NCI-H128 (cell line): Measurements from ENCODE around the gene IGFLR1.
A peak's percentile ranks its signal among the peaks of the same experiment; 100 is the strongest.

ENCODE experiments used
- DNase-seq: peaks from one replicate; lab custom pipeline; 2025; ENCODE audit not compliant: unreplicated experiment; lab: John Stamatoyannopoulos, UW

The IGFLR1 gene

DNA sequence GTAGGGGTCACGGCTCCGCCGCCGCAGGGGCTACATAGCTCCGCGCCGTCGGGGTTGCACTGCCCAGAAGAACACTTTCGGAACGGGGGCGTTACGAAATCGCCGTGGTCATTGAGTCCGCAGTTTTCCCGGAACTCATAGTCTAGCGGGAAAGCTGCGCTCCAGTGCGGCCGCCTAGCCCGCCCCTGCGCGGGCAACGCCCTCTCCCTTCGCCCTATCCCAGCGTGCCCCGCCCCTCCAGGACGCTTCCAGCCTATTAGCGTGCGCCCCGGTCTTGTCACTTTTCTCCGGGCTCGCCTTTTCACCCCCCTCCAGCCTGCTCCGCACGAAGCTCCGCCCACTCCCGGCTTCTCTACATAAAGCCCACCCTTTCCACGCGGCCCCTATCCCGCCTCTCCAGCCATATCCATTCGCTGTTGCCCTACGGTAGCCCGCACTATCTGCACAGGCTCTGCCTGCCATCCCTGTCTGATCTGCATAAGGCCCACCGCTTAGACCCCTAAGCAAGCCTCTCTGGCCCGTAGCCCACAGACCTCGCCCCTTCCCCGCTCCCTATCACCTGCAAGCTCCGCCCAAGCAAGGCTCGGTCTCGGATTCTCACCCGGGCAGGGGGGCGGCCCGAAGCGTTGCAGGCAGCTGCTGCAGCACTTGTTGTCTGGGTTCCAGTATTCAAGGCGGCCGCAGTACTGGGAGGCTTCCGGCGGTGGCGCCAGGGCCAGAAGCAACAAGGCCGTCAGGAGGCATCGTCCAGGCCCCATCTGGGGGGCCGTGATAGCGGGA lies 1.6 kb downstream of the IGFLR1 start:
- peak; percentile 96 for DNase-seq

DNA sequence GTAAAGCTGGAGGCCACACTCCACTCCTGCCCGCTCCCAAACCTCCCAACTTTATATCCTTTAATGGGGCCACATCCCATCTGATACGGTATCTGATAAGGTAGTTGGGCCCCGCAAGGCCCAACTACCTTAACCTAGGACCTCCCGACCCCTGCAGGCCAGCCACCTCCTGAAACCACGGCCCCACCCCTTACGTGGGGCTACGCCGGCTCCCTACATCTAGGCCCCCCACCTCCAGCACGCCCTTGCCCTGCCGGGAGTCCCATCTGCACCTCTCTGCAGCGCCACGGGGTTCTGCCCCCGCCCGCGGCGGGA lies 2.2 kb downstream of the IGFLR1 start:
- no peak for DNase-seq

DNA sequence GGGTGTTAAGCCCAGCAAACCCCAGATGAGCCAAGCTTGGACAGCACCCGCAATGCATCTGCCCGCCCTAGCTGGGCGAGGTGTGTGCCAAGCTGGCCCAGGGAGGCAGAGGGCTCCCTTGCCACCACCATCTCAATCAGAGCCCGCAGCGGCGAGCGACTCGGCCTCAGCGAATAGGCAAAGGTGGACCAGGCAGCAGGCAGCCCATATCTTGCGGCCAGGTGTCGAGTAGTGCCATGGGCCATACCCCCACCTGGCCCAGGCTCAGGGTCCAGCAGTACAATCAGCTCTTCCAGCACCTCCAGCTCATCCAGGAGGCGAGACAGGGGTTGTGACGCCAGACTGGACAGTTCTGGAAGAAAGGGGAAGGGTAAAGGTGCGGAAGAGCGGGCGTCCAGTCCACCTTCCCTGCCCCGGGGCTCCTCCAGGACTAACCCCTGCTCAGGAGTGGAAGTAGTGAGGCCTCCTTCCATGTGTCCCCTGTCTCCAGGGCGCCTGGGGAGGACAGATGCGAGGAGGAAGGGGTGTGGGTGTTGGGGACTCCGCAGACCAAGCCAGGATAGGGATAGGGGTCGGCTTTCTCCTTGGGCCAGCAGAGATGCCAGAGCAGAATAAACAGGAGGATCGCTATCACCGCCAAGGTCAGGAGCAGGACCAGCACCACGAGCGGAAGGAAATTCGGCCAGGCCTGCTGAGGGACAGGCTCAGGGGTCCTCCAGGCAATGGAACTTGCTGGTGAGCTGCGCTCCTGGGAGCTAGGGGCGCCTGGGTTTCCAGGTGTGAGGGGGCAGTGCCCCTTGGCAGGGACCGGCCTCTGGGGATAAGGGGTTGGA lies 2.8 kb downstream of the IGFLR1 start:
- DNase-seq = no peak

DNA sequence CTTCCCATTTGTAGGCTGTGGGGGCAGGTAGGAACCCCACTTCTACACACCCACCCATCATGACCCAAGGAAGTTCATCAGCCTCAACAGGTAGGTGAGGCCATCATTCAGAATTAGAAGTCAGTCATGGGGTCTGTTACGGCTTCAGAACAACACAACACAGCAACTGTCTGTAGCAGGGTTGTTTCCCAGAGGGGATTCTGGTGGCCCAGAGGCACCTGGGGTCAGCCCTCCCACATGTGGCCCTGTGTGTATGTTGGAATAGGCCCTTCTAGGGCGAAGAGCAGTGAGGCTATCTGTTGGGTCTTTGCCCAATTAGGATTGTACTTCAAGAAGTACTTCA lies 3.4 kb downstream of the IGFLR1 start:
- no peak for DNase-seq

DNA sequence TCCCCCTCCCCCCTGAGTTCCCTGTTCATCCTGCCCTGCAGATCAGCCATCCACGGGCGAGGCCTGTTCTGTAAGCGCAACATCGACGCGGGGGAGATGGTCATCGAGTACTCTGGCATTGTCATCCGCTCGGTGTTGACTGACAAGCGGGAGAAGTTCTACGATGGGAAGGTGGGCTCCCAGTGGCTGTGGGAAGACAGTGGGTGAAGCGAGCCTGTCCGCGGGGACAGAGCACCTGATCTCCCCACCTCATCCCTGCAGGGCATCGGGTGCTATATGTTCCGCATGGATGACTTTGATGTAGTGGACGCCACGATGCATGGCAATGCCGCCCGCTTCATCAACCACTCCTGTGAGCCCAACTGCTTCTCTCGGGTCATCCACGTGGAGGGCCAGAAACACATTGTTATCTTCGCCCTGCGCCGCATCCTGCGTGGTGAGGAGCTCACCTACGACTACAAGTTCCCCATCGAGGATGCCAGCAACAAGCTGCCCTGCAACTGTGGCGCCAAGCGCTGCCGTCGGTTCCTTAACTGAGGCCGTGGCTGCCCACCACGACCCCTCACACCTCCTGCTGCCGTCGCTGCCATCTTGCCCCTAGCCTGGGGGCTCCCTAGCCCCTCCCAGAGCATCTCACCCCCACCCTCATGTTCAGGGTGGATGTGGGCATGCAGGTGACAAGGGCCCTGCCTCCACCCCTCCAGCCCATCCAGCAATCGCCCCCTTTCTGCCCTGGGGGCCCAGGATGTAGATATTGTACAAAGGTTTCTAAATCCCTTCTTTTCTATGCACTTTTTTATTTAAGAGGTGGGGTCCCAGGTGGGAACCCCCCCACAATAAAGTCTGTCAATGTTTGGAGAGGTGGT lies 4.0 kb downstream of the IGFLR1 start:
- DNase-seq = no peak

DNA sequence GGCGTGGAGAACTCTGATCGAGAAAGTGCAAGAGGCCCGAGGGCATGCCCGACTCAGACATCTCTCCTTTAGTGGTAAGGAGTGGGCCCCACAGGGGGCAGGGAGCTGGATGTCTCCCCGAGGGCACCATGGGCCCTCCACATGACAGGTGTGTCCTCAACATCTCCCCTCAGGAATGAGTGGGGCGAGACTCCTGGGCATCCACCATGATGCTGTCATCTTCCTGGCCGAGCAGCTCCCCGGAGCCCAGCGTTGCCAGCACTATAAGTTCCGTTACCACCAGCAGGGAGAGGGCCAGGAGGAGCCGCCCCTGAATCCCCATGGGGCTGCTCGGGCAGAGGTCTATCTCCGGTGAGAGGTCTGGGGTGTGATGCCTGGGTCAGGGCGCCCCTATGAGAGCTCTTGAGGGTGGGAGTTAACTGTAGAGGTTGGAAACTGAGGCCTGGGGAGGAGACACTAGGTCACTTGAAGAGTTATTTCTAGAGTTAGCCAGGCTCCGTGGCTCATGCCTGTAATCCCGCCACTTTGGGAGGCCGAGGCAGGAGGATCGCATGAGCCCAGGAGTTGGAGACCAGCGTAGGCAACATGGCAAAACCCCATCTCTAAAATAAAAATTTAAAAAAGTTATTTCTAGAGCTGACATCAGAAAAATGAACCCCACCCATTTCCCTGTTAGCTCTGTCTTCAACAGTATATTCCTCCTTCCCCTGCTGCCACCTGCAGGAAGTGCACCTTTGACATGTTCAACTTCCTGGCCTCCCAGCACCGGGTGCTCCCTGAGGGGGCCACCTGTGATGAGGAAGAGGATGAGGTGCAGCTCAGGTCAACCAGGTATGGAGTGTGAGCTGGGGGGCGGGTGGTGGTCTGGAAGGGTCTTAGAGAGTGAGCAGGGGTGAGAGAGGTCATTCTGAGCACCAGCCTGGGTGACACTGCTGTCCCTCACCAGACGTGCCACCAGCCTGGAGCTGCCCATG lies 5.1 kb downstream of the IGFLR1 start:
- DNase-seq = no peak

DNA sequence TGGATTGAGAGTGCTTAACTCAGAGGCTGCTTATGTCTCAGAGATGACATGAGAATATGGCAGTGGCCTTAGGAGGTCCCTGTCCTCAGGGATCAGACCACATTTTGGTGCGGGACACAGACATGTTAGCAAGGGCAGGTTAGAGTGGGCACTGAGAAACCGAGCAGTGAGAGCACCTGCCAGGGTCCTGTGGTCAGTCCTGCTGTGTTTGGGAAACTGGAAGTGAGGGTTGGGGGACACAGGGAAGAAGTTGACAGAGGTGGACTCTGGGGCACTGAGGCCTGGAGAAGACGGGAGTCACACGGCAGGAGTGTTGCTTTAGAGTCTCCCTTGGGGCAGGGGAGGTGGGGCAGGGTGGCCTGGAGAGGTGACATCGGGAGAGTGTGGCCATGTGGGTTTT lies 7.4 kb downstream of the IGFLR1 start:
- no peak for DNase-seq

DNA sequence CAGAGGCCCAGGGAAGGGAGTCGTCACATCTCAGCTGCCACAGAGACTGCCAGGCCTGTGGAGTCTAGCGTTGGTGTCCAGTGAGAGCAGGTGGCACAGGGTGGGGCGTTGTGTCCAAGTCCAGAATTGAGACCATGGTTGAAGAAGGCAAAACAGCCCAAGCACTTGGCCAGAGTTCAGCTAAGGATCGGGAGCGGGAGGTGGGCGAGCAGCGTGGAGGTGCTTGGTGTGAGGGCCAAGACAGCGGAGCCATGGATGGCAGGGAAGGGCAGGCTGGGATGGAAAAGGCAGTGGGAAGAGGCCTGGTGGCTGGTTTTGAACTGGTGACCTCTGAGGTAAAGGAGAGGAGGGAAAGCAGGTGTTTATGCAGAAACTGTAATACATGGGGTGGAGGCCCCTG lies 8.0 kb downstream of the IGFLR1 start:
- DNase-seq = no peak

DNA sequence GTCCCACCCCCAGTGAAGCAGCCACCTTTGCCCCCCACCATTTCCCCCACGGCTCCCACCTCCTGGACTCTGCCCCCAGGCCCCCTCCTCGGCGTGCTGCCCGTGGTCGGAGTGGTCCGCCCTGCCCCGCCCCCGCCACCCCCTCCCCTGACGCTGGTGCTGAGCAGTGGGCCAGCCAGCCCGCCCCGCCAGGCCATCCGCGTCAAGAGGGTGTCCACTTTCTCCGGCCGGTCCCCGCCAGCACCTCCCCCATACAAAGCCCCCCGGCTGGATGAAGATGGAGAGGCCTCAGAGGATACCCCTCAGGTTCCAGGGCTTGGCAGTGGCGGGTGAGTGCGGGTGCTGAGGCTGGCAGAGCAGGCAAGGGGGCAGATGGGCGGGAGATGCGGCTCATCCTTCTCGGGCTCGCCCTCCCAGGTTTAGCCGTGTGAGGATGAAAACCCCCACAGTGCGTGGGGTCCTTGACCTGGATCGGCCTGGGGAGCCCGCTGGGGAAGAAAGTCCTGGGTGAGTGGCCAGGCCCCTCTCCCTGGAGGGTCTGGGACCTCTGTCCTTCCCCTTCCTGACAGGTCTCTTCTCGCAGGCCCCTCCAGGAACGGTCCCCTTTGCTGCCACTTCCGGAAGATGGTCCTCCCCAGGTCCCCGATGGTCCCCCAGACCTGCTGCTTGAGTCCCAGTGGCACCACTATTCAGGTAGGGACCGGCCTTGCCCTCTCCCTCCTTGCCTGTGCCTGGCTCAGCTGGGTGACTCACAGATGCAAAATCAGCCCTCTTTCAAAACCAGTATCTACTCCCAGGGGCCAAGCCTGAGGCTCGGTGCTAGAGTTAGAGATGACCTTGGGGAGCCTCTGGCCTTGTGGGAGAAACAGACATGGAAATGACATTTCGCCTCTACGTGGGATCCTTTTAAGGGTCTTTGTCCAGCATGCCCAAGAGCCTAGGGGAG lies 8.8 kb downstream of the IGFLR1 start:
- no peak for DNase-seq

DNA sequence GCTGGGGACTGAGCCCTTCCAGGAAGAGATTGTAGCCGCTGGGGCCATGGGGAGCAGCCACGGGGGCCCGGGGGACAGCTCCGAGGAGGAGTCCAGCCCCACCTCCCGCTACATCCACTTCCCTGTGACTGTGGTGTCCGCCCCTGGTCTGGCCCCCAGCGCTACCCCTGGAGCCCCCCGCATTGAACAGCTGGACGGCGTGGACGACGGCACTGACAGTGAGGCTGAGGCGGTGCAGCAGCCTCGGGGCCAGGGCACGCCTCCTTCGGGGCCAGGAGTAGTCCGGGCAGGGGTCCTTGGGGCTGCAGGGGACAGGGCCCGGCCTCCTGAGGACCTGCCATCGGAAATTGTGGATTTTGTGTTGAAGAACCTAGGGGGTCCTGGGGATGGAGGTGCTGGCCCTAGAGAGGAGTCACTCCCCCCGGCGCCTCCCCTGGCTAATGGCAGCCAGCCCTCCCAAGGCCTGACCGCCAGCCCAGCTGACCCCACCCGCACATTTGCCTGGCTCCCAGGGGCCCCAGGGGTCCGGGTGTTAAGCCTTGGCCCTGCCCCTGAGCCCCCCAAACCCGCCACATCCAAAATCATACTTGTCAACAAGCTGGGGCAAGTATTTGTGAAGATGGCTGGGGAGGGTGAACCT lies 9.6 kb downstream of the IGFLR1 start:
- DNase-seq = no peak

DNA sequence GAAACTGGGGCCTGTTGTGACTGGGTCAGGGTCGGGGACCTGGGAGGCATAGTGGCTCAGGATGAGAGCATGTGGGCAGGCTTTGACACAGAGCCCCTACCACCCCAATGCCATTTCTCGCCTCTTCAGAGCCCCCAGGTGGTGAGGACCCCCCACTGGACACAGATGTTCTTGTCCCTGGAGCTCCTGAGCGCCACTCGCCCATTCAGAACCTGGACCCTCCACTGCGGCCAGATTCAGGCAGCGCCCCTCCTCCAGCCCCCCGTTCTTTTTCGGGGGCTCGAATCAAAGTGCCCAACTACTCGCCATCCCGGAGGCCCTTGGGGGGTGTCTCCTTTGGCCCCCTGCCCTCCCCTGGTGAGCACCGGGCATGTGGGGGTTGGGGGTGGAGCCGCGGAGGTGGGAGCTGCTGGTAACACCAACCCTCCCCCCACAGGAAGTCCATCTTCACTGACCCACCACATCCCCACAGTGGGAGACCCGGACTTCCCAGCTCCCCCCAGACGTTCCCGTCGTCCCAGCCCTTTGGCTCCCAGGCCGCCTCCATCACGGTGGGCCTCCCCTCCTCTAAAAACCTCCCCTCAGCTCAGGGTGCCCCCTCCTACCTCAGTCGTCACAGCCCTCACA lies 10.4 kb downstream of the IGFLR1 start:
- DNase-seq = no peak

DNA sequence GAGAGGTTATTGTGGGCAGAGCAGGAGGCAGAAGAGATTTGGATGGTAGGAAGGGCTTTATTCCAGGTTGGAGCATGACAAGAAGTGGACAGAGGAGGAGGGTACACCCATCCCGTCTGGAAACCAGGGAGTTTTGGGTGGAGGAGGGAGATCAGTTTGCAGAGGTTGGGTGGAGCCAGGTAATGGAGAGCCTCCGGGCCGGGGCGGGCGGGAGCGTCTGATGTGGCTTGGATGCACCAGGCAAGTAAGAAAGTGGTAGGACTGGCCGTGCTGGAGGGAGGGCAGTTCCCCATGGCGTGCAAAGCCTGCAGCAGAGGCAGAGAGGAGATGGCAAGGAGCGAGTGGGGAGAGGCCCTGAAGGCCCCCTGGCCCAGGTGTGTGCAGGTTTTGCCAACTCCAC lies 10.9 kb downstream of the IGFLR1 start:
- DNase-seq = no peak

DNA sequence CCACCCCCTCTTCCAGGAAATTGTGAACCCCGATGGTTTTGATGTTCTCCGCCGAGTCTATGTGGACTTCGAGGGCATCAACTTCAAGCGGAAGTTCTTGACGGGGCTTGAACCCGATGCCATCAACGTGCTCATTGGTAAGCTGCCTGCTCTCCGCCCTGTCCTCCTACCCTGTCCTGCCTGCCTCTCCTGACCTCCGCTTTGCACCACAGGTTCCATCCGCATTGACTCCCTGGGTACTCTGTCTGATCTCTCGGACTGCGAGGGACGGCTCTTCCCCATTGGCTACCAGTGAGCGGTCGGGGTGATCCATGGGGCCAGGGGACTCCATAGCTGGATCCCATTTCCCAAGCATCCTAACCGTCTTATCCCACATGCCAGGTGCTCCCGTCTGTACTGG lies 11.9 kb downstream of the IGFLR1 start:
- no peak for DNase-seq

DNA sequence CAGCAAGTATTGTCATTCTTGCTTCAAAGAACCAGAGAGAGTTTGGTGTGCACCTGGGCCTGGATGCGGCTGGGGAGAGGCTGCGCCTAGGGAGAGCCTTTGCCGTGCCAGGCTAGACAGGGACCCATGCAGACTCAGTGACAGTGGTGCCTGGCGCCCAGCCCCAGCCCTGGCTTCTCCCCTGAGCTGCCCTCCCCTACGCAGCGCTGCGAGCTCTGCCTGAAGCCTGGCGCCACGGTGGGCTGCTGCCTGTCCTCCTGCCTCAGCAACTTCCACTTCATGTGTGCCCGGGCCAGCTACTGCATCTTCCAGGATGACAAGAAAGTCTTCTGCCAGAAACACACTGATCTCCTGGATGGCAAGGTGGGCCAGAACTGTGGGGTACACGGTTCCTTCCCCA lies 12.5 kb downstream of the IGFLR1 start:
- DNase-seq = no peak

DNA sequence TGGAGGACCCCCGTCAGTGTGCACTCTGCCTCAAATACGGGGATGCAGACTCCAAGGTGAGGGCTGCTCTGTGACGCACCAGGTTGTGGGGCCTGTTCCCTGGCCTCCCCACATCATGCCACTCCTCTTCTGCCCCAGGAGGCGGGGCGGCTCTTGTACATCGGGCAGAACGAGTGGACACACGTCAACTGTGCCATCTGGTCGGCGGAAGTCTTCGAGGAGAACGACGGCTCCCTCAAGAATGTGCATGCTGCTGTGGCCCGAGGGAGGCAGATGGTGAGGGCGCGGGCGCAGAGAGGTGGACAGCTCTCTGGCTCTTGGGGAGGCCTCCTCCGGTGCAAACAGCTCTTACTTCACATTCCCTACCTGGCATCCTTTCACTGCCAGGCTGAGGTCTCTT lies 13.2 kb downstream of the IGFLR1 start:
- no peak for DNase-seq

DNA sequence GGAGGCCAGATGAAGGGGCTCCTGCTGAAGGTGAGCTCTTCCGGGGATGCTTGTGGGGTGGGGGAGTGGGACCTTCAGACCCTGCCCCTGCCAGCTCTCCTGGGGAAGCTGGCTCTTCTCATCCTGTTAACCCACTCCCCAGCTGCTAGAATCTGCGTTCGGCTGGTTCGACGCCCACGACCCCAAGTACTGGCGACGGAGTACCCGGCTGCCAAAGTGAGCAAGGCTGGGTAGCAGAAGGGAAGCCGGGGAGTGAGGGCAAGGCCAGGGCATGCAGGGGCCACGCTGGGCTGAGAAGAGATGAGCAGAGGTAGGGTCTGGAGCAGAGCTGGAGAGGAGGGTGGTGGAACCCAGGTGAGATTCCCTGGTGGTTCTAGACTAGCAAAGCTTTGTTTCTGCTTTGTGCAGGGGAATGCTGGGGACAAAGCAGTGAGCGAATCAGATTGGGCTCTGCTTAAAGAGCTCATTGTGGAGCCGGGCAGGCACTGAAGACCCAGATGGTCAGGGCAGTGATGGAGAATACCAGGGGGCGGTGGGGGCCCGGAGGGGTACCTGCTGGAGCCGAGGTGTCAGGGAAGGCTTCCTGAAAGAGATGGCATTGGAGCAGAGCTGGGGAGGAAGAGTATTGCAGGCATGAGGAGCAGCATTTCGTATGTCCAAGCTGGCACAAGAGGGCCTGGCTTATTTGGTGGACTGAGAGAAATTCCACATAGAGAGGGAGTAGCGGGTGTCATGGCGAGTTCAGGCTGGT lies 14.1 kb downstream of the IGFLR1 start:
- DNase-seq = no peak

DNA sequence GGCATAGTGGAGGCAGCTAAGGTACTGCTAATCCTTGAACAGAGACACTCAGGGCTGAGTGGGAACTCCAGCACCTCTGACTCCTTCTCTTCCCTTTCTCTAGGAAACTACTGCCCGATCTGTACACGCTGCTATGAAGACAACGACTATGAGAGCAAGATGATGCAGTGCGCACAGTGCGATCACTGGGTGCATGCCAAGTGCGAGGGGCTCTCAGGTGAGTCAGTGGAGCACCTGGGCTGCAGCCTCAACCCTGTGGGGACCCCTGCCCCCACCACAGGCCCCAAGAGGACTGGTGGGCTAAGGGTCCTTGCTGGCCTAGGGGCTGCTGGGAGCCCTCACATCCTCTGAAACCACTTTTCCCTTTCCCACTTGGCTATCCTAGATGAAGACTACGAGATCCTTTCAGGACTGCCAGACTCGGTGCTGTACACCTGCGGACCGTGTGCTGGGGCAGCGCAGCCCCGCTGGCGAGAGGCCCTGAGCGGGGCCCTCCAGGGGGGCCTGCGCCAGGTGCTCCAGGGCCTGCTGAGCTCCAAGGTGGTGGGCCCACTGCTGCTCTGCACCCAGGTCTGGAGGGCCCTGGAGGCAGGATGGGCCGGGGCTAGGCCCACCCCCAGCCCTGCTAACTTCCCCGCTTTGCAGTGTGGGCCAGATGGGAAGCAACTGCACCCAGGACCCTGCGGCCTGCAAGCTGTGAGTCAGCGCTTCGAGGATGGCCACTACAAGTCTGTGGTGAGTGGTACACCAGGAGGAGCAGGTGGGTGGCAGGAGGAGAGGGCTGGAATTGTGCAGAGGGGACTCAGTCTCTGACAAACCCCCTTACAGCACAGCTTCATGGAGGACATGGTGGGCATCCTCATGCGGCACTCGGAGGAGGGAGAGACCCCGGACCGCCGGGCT lies 14.9 kb downstream of the IGFLR1 start:
- no peak for DNase-seq
